Activated CD4-positive, alpha-beta T cell treated with anti-CD3 and anti-CD28 coated beads, Interleukin-2, amount 10 ng/mL, durations not matched to agents 24 days and 14 days (primary cell): ENCODE measurements around the gene FBF1. TPM values are rescaled to one million over a fixed set of nuclear protein-coding genes. Genes with fewer than 3 reads are reported as not detected.
A peak's percentile ranks its signal among the peaks of the same experiment; 100 is the strongest.

Experiments used
- DNase-seq: peaks from one replicate; pipeline ENCODE4 v3.0.0; 2022
- H3K27ac Mint-ChIP-seq: one replicate; pipeline ENCODE4 v1.8.0; 2022; ENCODE audit warnings: mild to moderate bottlenecking, mixed read lengths
- H3K27me3 Mint-ChIP-seq: one replicate; pipeline ENCODE4 v1.8.0; 2022; ENCODE audit warnings: mixed read lengths
- H3K36me3 Mint-ChIP-seq: one replicate; pipeline ENCODE4 v1.8.0; 2022; ENCODE audit warnings: low read depth, mild to moderate bottlenecking, mixed read lengths
- H3K4me1 Mint-ChIP-seq: one replicate; pipeline ENCODE4 v1.8.0; 2021; ENCODE audit warnings: mixed read lengths
- H3K4me3 Mint-ChIP-seq: one replicate; pipeline ENCODE4 v1.8.0; 2022; ENCODE audit warnings: mild to moderate bottlenecking, moderate library complexity, mixed read lengths
- H3K9me3 Mint-ChIP-seq: one replicate; pipeline ENCODE4 v1.8.0; 2021; ENCODE audit warnings: mixed read lengths
- intact Hi-C: fragments of 100-400 bp; cut with micrococcal nuclease; formaldehyde crosslinking; loops from one replicate; pipeline ENCODE4 v1.15.1; 2023
- total RNA-seq: library from RNA; stranded (reverse); gene quantifications from 2 replicates; pipeline ENCODE4 v1.2.3, GENCODE V29; 2022

Gene FBF1
- total RNA-seq, 1 donor from 2014 or later = 18.6 TPM

DNA sequence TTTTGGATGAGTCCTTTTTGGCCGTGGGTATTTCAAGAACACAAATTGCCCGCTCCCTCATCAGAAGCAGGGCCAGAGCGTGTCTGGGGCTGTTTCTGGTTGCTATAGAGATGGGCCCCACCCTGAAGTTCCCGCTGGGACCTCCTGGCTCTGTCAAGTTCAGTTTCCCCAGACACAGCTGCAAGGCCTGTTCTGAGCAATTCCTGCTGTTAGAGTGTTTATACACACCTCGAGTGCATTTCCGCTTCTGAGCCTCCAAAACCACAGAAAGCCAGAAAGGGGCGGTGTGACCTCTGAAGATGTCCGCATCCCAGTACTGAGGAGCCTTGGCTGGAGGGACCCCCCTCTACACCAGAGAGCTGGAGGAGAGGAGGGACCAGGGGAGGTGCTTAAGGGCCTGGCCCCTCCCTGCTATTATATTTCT, 76.4 kb downstream of the FBF1 start:
- Mint-ChIP-seq H3K9me3 (no peaks in the 10 kb centered on the region), H3K27ac (peak overlapping the region; percentile 86), H3K4me1 (peaks cover 28% of the 10 kb centered on the region), H3K27me3 (no peaks in the 10 kb centered on the region), H3K36me3 (no peaks in the 10 kb centered on the region), H3K4me3 (peak overlapping the region; percentile 60)
- intact Hi-C loops = loop anchor here (1.0 kb wide), 1 partner anchor 13 kb away; no protein-coding TSS in a partner anchor
- DNase-seq = peak; percentile 90

DNA sequence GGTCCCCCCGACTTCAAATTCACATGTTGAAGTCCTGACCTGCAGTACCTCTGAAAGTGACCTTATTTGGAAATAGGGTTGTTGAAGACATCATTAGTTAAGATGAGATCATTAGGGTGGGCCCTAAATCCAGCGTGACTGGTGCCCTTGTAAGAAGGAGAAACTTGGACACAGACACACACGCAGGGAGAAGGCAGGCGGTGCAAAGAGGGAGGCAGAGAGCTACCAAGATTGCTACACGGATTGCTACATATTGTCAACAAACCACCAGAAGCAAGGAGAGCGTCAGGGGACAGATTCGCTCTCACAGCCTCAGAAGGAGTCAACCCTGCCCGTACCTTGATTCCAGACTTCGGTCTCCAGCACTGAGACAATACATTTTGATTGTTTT, 78.9 kb downstream of the FBF1 start:
- Mint-ChIP-seq H3K9me3 (no peaks in the 10 kb centered on the region), H3K36me3 (no peaks in the 10 kb centered on the region), H3K4me1 (peaks cover 42% of the 10 kb centered on the region), H3K4me3 (no peak overlapping the region), H3K27me3 (no peaks in the 10 kb centered on the region), H3K27ac (no peak overlapping the region)
- intact Hi-C loops = no loop called here
- DNase-seq = no peak

Other genes starting within 250 kb of the FBF1 start
- gene ITGB4, start 219.6 kb downstream of the FBF1 start, total RNA-seq = 0.71 and 1.8 TPM in 2 replicates
- gene GALK1, start 175.8 kb downstream of the FBF1 start, total RNA-seq = 53.3 and 54.7 TPM in 2 replicates
- 28.9 and 30.0 TPM in 2 replicates for gene UNK, start 156.2 kb downstream of the FBF1 start, total RNA-seq
- gene UNC13D, start 96.6 kb downstream of the FBF1 start, total RNA-seq = 158 and 161 TPM in 2 replicates
- gene WBP2, start 85.7 kb downstream of the FBF1 start, total RNA-seq = 68.9 and 70.0 TPM in 2 replicates
- 25.2 and 33.2 TPM in 2 replicates for gene TRIM47, start 62.5 kb downstream of the FBF1 start, total RNA-seq
- gene TRIM65, start 44.1 kb downstream of the FBF1 start, total RNA-seq = 47.6 and 48.1 TPM in 2 replicates
- 151 and 157 TPM in 2 replicates for gene MRPL38, start 36.2 kb downstream of the FBF1 start, total RNA-seq
- 29.2 and 30.0 TPM in 2 replicates for gene ACOX1, start 38.1 kb upstream of the FBF1 start, total RNA-seq
- gene TEN1, start 38.2 kb upstream of the FBF1 start, total RNA-seq = 9.7 and 12.5 TPM in 2 replicates
- 6.6 and 7.4 TPM in 2 replicates for gene CDK3, start 59.8 kb upstream of the FBF1 start, total RNA-seq
- 0.09 and 0.17 TPM in 2 replicates for gene EVPL, start 86.3 kb upstream of the FBF1 start, total RNA-seq
- 169 and 170 TPM in 2 replicates for gene SRP68, start 131.5 kb upstream of the FBF1 start, total RNA-seq
- 2.3 and 2.7 TPM in 2 replicates for gene GALR2, start 133.7 kb upstream of the FBF1 start, total RNA-seq
- gene ZACN, start 138.1 kb upstream of the FBF1 start, total RNA-seq = 4.1 TPM in 2 replicates
- 104 and 108 TPM in 2 replicates for gene EXOC7, start 162.7 kb upstream of the FBF1 start, total RNA-seq
- 0.07 and 0.35 TPM in 2 replicates for gene FOXJ1, start 200.2 kb upstream of the FBF1 start, total RNA-seq